T-helper 17 cell (primary cell): ENCODE measurements around the gene HEYL. TPM values are rescaled to one million over a fixed set of nuclear protein-coding genes. Genes with fewer than 3 reads are reported as not detected.

Experiments used
- ATAC-seq: fragments of 150-1000 bp; cut with Tn5 transposase; 2 replicates; pipeline ENCODE4 v1.10.0; 2021; ENCODE audit warnings: mild to moderate bottlenecking, moderate library complexity
- DNase-seq, 3 donors: peaks; one replicate each; pipeline versions ENCODE4 v3.0.0 to v3.0.0-alpha.2; 2020 to 2021
- H3K9me3 ChIP-seq: one replicate; pipeline ENCODE4 v1.7.0; 2013; ENCODE audit warnings: low read length, mild to moderate bottlenecking; ENCODE audit not compliant: control insufficient read depth, poor library complexity, severe bottlenecking
- H3K27ac Mint-ChIP-seq: one replicate; pipeline ENCODE4 v1.8.0; 2022; ENCODE audit warnings: mild to moderate bottlenecking, moderate library complexity, mixed read lengths
- H3K27me3 Mint-ChIP-seq: one replicate; pipeline ENCODE4 v1.8.0; 2022; ENCODE audit warnings: mixed read lengths
- H3K36me3 Mint-ChIP-seq: one replicate; pipeline ENCODE4 v1.8.0; 2022; ENCODE audit warnings: low read depth, mixed read lengths
- H3K4me1 Mint-ChIP-seq: one replicate; pipeline ENCODE4 v1.8.0; 2022; ENCODE audit warnings: mild to moderate bottlenecking, mixed read lengths
- H3K4me3 Mint-ChIP-seq: one replicate; pipeline ENCODE4 v1.8.0; 2022; ENCODE audit warnings: mild to moderate bottlenecking, moderate library complexity, mixed read lengths
- total RNA-seq, 4 donors: library from RNA in 2 of 4; stranded (reverse) in 2 of 4; gene quantifications; one replicate each; pipeline ENCODE4 v1.2.3 and lab custom pipeline; 2022 to 2026

HEYL gene
- total RNA-seq, 2 donors from 2014 or later = 0.10 TPM

DNA sequence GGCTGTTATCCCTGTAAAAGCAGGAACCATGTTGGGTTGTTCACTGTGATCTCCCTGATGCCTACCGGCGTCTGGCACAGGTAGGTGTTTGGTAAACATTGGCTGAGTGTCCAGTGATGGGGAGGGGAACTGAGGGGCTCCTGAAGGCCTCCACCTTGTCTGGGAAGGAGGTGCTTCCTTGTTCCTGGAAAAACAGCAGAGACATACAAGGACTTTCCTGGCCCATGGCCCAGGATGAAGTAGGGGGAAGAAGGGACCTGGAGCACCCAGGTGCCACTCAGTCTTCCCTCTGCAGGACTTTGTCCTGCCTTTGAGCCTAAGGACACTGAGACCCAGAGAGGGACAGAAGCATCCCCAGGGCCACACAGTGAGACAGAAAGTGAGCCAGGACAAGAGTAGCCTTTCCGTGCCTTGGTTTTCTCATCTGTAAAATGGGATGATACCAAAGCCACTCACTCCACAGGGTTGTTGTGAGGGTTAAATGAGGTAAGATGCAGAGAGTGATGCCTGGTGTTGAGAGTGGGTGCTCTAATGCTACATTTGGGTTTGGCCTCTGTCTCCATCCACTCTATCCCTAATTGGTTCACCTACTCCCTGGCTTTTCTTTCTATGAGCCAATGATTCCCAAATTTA is 6.1 kb upstream of the HEYL start:
- H3K9me3 ChIP-seq = no peaks in the 10 kb centered on the region
- no peak for DNase-seq
- H3K4me3 Mint-ChIP-seq = no peak overlapping the region
- no peak for ATAC-seq
- H3K27me3 Mint-ChIP-seq = peaks cover 4% of the 10 kb centered on the region
- peaks cover 4% of the 10 kb centered on the region for H3K4me1 Mint-ChIP-seq
- no peaks in the 10 kb centered on the region for H3K36me3 Mint-ChIP-seq
- no peak overlapping the region for H3K27ac Mint-ChIP-seq

DNA sequence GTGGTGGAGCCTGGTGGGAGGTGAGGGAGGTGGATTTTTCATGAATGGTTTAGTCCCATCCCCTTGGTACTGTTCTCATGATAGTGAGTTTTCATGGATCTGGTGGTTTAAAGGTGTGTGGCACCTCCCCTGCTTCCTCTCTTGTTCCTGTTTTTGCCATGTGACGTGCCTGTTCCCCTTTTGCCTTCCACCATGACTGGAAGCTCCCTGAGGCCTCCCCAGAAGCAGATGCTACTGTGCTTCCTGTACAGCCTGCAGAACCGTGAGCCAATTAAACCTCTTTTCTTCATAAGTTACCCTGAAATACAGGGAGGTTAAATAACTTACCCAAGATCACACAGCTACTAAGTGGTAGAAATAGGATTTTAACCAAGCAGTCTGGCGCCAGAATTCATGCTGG is 4.3 kb upstream of the HEYL start:
- H3K9me3 ChIP-seq = no peaks in the 10 kb centered on the region
- no peak overlapping the region for H3K27ac Mint-ChIP-seq
- H3K27me3 Mint-ChIP-seq = peaks cover 4% of the 10 kb centered on the region
- no peak overlapping the region for H3K4me3 Mint-ChIP-seq
- DNase-seq (no peak), ATAC-seq (no peak)
- H3K4me1 Mint-ChIP-seq = peaks cover 6% of the 10 kb centered on the region
- no peaks in the 10 kb centered on the region for H3K36me3 Mint-ChIP-seq

GRCh38 chr1:39642796-39643195 is 3.4 kb upstream of the HEYL start:
- no peaks in the 10 kb centered on the region for H3K9me3 ChIP-seq
- no peak overlapping the region for H3K27ac Mint-ChIP-seq
- DNase-seq (no peak), ATAC-seq (no peak)
- no peak overlapping the region for H3K4me3 Mint-ChIP-seq
- no peaks in the 10 kb centered on the region for H3K36me3 Mint-ChIP-seq
- H3K27me3 Mint-ChIP-seq = peaks cover 8% of the 10 kb centered on the region
- H3K4me1 Mint-ChIP-seq = peaks cover 2% of the 10 kb centered on the region

DNA sequence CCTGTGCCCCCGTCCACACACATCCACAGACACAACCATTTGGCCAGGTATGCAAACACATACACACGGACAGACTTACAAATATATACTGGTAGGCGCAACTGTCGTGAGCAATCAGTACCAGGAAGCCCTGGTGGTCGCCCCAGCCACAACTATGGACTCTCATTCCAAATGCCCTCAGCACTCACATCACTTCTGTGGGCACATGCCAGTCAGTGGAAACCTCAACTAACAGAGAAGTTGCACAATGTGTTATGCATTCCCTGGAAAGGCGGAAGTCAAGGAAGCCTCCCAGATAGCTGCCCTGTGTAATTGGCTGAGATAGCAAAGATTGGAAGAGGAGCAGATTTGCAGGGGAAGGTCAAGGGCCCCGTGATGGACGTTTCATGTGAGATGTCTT is 1.4 kb upstream of the HEYL start:
- no peak for DNase-seq
- Mint-ChIP-seq H3K27ac (no peak overlapping the region), H3K4me1 (peaks cover 2% of the 10 kb centered on the region), H3K27me3 (peaks cover 25% of the 10 kb centered on the region), H3K36me3 (no peaks in the 10 kb centered on the region), H3K4me3 (no peak overlapping the region)
- H3K9me3 ChIP-seq = no peaks in the 10 kb centered on the region
- ATAC-seq = no peak

GRCh38 chr1:39638965-39639304 is 508 bp downstream of the HEYL start:
- no peak overlapping the region for H3K27ac Mint-ChIP-seq
- peak overlapping the region; percentile 79 for H3K4me3 Mint-ChIP-seq
- DNase-seq (no peak), ATAC-seq (no peak)
- H3K4me1 Mint-ChIP-seq = peaks cover 2% of the 10 kb centered on the region
- H3K36me3 Mint-ChIP-seq = no peaks in the 10 kb centered on the region
- peaks cover 41% of the 10 kb centered on the region for H3K27me3 Mint-ChIP-seq
- no peaks in the 10 kb centered on the region for H3K9me3 ChIP-seq

- H3K4me1 Mint-ChIP-seq = peaks cover 5% of the 10 kb centered on the region
- H3K27me3 Mint-ChIP-seq = peaks cover 47% of the 10 kb centered on the region
- DNase-seq (no peak), ATAC-seq (no peak)
- H3K4me3 Mint-ChIP-seq = no peak overlapping the region
- H3K36me3 Mint-ChIP-seq = peaks cover 2% of the 10 kb centered on the region
- no peaks in the 10 kb centered on the region for H3K9me3 ChIP-seq
- no peak overlapping the region for H3K27ac Mint-ChIP-seq
Measured at GRCh38 chr1:39637361-39637760, 2.1 kb downstream of the HEYL start.

DNA sequence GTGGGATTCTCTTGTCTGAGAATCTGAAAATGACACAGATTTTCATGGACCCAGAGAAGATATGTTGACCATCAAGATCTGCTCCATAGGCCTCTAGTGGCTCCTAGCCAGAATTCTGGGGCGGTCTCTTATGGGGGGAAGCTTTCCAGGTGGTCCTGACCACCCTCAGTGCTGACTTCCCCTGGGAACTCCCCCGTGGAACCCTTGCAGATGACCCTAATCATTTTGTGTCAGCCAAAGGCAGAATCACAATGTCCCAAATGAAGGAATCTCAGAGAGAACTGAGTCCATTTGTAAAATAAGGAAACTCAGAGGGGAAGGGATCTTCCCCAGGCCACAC is 3.6 kb downstream of the HEYL start:
- Mint-ChIP-seq H3K27me3 (peaks cover 56% of the 10 kb centered on the region), H3K36me3 (peaks cover 2% of the 10 kb centered on the region), H3K27ac (no peak overlapping the region), H3K4me1 (peaks cover 15% of the 10 kb centered on the region), H3K4me3 (no peak overlapping the region)
- ATAC-seq (no peak), DNase-seq (no peak)
- no peaks in the 10 kb centered on the region for H3K9me3 ChIP-seq

DNA sequence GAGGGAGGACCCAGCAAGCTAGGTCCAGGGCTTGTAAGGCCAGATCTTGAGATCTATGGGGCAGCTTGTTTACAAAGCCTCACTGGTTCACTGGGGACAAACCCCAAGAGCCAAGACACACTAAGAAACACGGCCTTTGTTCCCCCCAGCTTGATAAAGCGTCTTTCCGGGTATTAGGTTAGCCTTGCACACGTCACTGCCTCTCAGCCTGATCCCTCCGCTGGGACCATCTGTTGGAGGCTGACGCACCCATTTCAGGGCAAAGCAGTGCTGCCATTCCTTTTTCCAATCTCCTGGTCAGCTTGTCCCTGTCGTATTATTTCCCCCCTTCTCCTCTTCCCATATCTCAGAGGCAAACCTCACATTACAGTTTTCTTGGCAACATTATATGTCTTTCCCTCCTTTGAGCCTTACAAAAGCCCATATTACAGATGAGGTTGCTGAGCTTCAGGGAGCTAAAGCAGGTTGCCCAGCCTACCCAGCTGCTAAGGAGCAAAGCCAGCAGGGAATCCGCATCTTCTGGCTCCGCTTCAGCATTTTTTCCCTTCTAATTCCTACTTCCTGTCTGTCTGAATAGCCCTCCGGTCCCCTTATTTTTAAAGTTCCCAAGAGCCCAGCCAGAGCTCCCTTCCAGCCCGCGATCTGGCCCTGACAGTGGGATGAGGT is 4.1 kb downstream of the HEYL start:
- DNase-seq = no peak
- Mint-ChIP-seq H3K4me1 (peaks cover 15% of the 10 kb centered on the region), H3K27ac (no peak overlapping the region), H3K27me3 (peaks cover 58% of the 10 kb centered on the region), H3K4me3 (no peak overlapping the region), H3K36me3 (peaks cover 2% of the 10 kb centered on the region)
- no peak for ATAC-seq
- H3K9me3 ChIP-seq = no peaks in the 10 kb centered on the region

DNA sequence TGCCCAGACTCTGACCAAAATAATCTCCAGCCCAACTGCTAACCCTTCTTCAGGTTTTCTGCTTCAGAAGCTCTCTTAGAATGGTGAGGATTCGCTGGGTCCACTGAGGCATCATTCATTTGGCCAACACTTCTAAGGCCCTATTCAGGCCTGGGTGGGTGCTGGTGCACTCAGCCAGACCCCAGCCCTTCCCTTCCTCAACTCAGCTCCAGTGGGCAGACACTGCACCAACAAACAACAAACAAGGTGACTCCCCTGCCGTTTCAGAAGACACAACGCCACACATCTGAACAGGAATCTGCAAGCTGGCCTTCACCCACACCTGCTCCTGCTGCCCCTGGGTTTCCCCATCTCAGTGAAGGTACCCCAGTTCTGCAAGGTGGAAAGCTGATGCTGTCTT is 6.0 kb downstream of the HEYL start:
- Mint-ChIP-seq H3K27ac (no peak overlapping the region), H3K36me3 (peaks cover 2% of the 10 kb centered on the region), H3K4me3 (no peak overlapping the region), H3K27me3 (peaks cover 60% of the 10 kb centered on the region), H3K4me1 (peaks cover 15% of the 10 kb centered on the region)
- ATAC-seq = no peak
- no peaks in the 10 kb centered on the region for H3K9me3 ChIP-seq
- no peak for DNase-seq

GRCh38 chr1:39632682-39633417 is 6.6 kb downstream of the HEYL start:
- DNase-seq (no peak), ATAC-seq (no peak)
- no peaks in the 10 kb centered on the region for H3K9me3 ChIP-seq
- peaks cover 15% of the 10 kb centered on the region for H3K4me1 Mint-ChIP-seq
- peaks cover 2% of the 10 kb centered on the region for H3K36me3 Mint-ChIP-seq
- H3K4me3 Mint-ChIP-seq = no peak overlapping the region
- H3K27ac Mint-ChIP-seq = no peak overlapping the region
- H3K27me3 Mint-ChIP-seq = peaks cover 56% of the 10 kb centered on the region

GRCh38 chr1:39632323-39632681 is 7.1 kb downstream of the HEYL start:
- Mint-ChIP-seq H3K27ac (no peak overlapping the region), H3K27me3 (peaks cover 51% of the 10 kb centered on the region), H3K36me3 (peaks cover 2% of the 10 kb centered on the region), H3K4me3 (no peak overlapping the region), H3K4me1 (peaks cover 15% of the 10 kb centered on the region)
- ATAC-seq = no peak
- no peak for DNase-seq
- H3K9me3 ChIP-seq = no peaks in the 10 kb centered on the region

GRCh38 chr1:39631361-39632322 is 7.8 kb downstream of the HEYL start:
- peaks cover 47% of the 10 kb centered on the region for H3K27me3 Mint-ChIP-seq
- peaks cover 15% of the 10 kb centered on the region for H3K4me1 Mint-ChIP-seq
- H3K9me3 ChIP-seq = no peaks in the 10 kb centered on the region
- ATAC-seq (peak; percentile 32), DNase-seq (no peak)
- H3K4me3 Mint-ChIP-seq = no peak overlapping the region
- H3K36me3 Mint-ChIP-seq = peaks cover 2% of the 10 kb centered on the region
- no peak overlapping the region for H3K27ac Mint-ChIP-seq

DNA sequence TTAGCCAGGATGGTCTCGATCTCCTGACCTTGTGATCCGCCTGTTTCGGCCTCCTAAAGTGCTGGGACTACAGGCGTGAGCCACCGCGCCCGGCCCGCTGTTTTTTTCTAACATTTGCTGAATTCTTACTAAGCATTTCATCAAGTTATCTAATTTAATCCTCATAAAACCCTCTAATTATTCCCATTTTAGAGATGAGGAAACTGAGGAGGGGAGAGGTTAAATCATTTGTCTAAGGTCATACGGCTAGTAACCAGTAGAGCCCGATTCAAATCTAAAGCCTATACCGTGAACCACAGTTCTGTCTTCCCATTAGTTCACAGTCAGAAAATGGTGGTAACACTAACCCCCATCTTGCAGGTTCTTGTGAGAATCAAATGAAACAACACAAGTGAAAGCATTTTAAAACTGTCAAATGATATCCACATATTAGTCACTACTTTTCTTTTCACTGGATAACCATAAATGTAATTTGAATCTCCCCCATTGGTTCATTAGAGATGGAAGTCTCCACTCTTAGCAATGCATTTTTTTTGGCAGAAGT is 10.6 kb downstream of the HEYL start:
- Mint-ChIP-seq H3K4me3 (no peak overlapping the region), H3K27me3 (peaks cover 34% of the 10 kb centered on the region), H3K27ac (no peak overlapping the region), H3K4me1 (peaks cover 17% of the 10 kb centered on the region), H3K36me3 (peaks cover 2% of the 10 kb centered on the region)
- DNase-seq (no peak), ATAC-seq (no peak)
- no peaks in the 10 kb centered on the region for H3K9me3 ChIP-seq
